CD14-positive monocyte (primary cell): ENCODE measurements around the gene UBE2G1. TPM values are rescaled to one million over a fixed set of nuclear protein-coding genes. Genes with fewer than 3 reads are reported as not detected.

Experiments used
- DNase-seq, 3 donors: peaks; one replicate each; pipeline ENCODE4 v3.0.0-alpha.2; 2011 to 2022
- H2AFZ ChIP-seq: 2 replicates; pipeline ENCODE4 v1.6.0; 2012; ENCODE audit warnings: mild to moderate bottlenecking, low read depth, low read length, inconsistent platforms; ENCODE audit not compliant: insufficient read depth, poor library complexity, severe bottlenecking
- H3K27ac ChIP-seq, 2 donors: 1 replicate in 1 of 2; 2 replicates in 1 of 2; pipeline ENCODE4 v1.5.1; 2012 to 2013; ENCODE audit warnings: low read length in 2 of 2, control low read depth in 1 of 2, inconsistent platforms in 1 of 2, low read depth in 1 of 2, mild to moderate bottlenecking in 1 of 2
- H3K27me3 ChIP-seq, 2 donors: one replicate each; pipeline versions ENCODE4 v1.6.0 to v1.6.1; 2011 to 2013; ENCODE audit warnings: low read length in 2 of 2; ENCODE audit not compliant: control insufficient read depth in 2 of 2, insufficient read depth in 2 of 2
- H3K36me3 ChIP-seq, 2 donors: replicated peaks in 1 of 2; 1 replicate in 1 of 2; 2 replicates in 1 of 2; pipeline versions ENCODE4 v1.5.1 to v1.6.1; 2012 to 2013; ENCODE audit warnings: low read length in 2 of 2, control low read depth in 1 of 2, inconsistent platforms in 1 of 2, mild to moderate bottlenecking in 1 of 2; ENCODE audit not compliant: insufficient read depth in 2 of 2, control insufficient read depth in 1 of 2
- H3K4me1 ChIP-seq, 2 donors: 1 replicate in 1 of 2; 2 replicates in 1 of 2; pipeline versions ENCODE4 v1.5.1 to v1.6.1; 2012 to 2013; ENCODE audit warnings: low read length in 2 of 2, control low read depth in 1 of 2, inconsistent platforms in 1 of 2, mild to moderate bottlenecking in 1 of 2, moderate library complexity in 1 of 2; ENCODE audit not compliant: insufficient read depth in 2 of 2, control insufficient read depth in 1 of 2
- H3K4me2 ChIP-seq: replicated peaks from 2 replicates; pipeline ENCODE3; 2012; ENCODE audit warnings: low read length, moderate library complexity, mild to moderate bottlenecking; ENCODE audit not compliant: poor library complexity, severe bottlenecking; ENCODE audit errors: extremely low read depth
- H3K4me3 ChIP-seq, 3 experiments: fragments of 200-600 bp in 1 of 3; sonication (generic) in 1 of 3; replicated peaks in 1 of 3; 1 replicate in 2 of 3; 2 replicates in 1 of 3; pipeline ENCODE4 v1.5.1; 2011 to 2013; ENCODE audit warnings: low read length in 3 of 3, mild to moderate bottlenecking in 3 of 3, control low read depth in 2 of 3, low read depth in 2 of 3, inconsistent platforms in 1 of 3, moderate library complexity in 1 of 3
- H3K79me2 ChIP-seq: 2 replicates; pipeline ENCODE4 v1.6.0; 2012; ENCODE audit warnings: mild to moderate bottlenecking, control low read depth, inconsistent platforms, low read length, moderate library complexity; ENCODE audit not compliant: insufficient read depth
- H3K9ac ChIP-seq: 2 replicates; pipeline ENCODE4 v1.6.0; 2017; ENCODE audit warnings: low read length, mild to moderate bottlenecking; ENCODE audit not compliant: insufficient read depth, poor library complexity, severe bottlenecking
- H3K9me3 ChIP-seq, 2 donors: replicated peaks in 1 of 2; 1 replicate in 1 of 2; 2 replicates in 1 of 2; pipeline versions ENCODE4 v1.5.1 to v1.6.1; 2012 to 2013; ENCODE audit warnings: low read length in 2 of 2, control low read depth in 1 of 2; ENCODE audit not compliant: control insufficient read depth in 1 of 2, insufficient read depth in 1 of 2
- H4K20me1 ChIP-seq: 2 replicates; pipeline ENCODE4 v1.6.0; 2012; ENCODE audit warnings: mild to moderate bottlenecking, low read length, control low read depth, moderate library complexity; ENCODE audit not compliant: insufficient read depth
- H3K27ac Mint-ChIP-seq, 7 donors: one replicate each; pipeline ENCODE4 v1.8.0; 2020; ENCODE audit warnings: mild to moderate bottlenecking in 7 of 7, mixed read lengths in 7 of 7, moderate library complexity in 6 of 7, inconsistent platforms in 2 of 7
- H3K27me3 Mint-ChIP-seq, 3 donors: one replicate each; pipeline ENCODE4 v1.8.0; 2021 to 2022; ENCODE audit warnings: low read depth in 3 of 3, mild to moderate bottlenecking in 3 of 3, mixed read lengths in 3 of 3, moderate library complexity in 3 of 3, inconsistent platforms in 1 of 3
- H3K36me3 Mint-ChIP-seq, 2 donors: one replicate each; pipeline ENCODE4 v1.8.0; 2020; ENCODE audit warnings: mixed read lengths in 2 of 2, inconsistent platforms in 1 of 2, mild to moderate bottlenecking in 1 of 2
- H3K4me1 Mint-ChIP-seq: one replicate; pipeline ENCODE4 v1.8.0; 2020; ENCODE audit warnings: mild to moderate bottlenecking, mixed read lengths
- H3K4me3 Mint-ChIP-seq, 2 donors: one replicate each; pipeline ENCODE4 v1.8.0; 2020; ENCODE audit warnings: mild to moderate bottlenecking in 2 of 2, mixed read lengths in 2 of 2, moderate library complexity in 1 of 2
- H3K9me3 Mint-ChIP-seq, 7 donors: one replicate each; pipeline ENCODE4 v1.8.0; 2020 to 2022; ENCODE audit warnings: mixed read lengths in 7 of 7, mild to moderate bottlenecking in 6 of 7, moderate library complexity in 6 of 7, inconsistent platforms in 2 of 7
- WGBS: methylation state at CpG from one replicate; pipeline ENCODE4 v1.1.5; 2013; ENCODE audit warnings: missing lambda C conversion rate; ENCODE audit not compliant: insufficient coverage; 5-methylcytosine and 5-hydroxymethylcytosine counted together
- intact Hi-C, 2 donors: fragments of 100-400 bp; cut with micrococcal nuclease; formaldehyde crosslinking; loops; one replicate each; pipeline versions ENCODE4 v1.15.0 to v1.15.1; 2023
- polyA plus RNA-seq, 3 donors: library from polyadenylated mRNA; depleted of rRNA in 1 of 3; unstranded in 2 of 3; stranded (reverse) in 1 of 3; fragments of 300-500 nt in 2 of 3; fragments of >200 nt in 1 of 3; fragmentation: Illumina TruSeq in 2 of 3; gene quantifications; 1 replicate in 2 of 3; 2 replicates in 1 of 3; pipeline ENCODE4 v1.2.3, GENCODE V29; 2012 to 2021
- TF ChIP-seq, protein P1 (sequence below): fragments of 200-600 bp; IDR thresholded peaks from one replicate; pipeline ENCODE4 v1.8.0; 2022; ENCODE audit warnings: antibody characterized with exemption, mild to moderate bottlenecking

Gene UBE2G1
- polyA plus RNA-seq, 3 donors: 18.3 to 41.4 (median 29.3) TPM

DNA sequence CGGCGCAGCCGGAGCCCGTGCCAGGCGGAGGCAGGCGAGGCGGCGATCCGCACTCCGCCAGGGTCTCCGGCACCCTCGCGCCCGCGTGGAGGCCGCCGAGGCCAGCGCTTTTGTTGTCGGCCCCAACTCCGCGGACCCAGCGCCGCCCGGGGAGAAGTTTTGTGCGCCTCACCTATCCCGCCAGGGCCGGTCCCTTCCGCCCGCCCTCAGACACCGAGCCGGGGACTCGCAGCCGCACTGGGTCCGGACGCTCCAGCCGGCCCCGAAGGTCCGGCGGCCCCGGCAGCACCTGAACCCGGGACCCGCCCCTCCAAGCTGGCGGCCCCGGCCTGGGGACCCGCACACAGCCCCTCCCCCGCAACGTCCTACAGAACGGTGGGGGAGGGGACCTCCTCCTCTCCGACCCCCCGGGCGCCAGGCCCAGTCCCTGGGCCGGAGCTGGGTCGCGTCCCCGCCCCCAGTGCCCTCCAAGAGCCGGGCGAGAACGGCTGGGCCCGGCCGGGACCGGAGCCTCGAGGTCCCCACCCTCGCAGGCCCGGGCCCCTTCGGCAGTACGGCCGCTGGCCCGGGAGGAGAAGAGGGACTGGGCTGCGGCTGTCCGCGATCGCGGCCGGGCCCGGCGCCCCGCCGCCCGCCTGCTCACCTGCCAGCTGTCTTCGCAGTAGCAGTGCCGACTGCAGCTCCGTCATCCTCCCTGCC lies 698 bp downstream of the UBE2G1 start:
- Histone ChIP-seq H3K9me3 (no peaks in the 10 kb centered on the region), H3K9ac (peak overlapping the region; percentile 95), H3K4me2 (peak overlapping the region; percentile 93), H3K36me3 (peaks cover 0 to 12% of the 10 kb centered on the region in 2 donors), H3K4me1 (peaks cover 17 to 23% of the 10 kb centered on the region in 2 donors), H3K79me2 (peaks cover 55% of the 10 kb centered on the region), H3K4me3 (peak overlapping the region; percentile 51 to 96 (median 94)), H3K27me3 (no peaks in the 10 kb centered on the region), H2AFZ (peak overlapping the region; percentile 83), H4K20me1 (peaks cover 55% of the 10 kb centered on the region), H3K27ac (peak overlapping the region; percentile 48 to 83)
- Mint-ChIP-seq H3K4me1 (peaks cover 24% of the 10 kb centered on the region), H3K36me3 (peaks cover 0 to 22% of the 10 kb centered on the region in 2 donors), H3K27ac (no peak overlapping the region), H3K4me3 (peak overlapping the region in 1 of 2 donors; percentile 73), H3K9me3 (no peaks in the 10 kb centered on the region), H3K27me3 (peaks cover 0 to 5% (median 4%) of the 10 kb centered on the region in 3 donors)
- TF ChIP-seq, protein P1, sequence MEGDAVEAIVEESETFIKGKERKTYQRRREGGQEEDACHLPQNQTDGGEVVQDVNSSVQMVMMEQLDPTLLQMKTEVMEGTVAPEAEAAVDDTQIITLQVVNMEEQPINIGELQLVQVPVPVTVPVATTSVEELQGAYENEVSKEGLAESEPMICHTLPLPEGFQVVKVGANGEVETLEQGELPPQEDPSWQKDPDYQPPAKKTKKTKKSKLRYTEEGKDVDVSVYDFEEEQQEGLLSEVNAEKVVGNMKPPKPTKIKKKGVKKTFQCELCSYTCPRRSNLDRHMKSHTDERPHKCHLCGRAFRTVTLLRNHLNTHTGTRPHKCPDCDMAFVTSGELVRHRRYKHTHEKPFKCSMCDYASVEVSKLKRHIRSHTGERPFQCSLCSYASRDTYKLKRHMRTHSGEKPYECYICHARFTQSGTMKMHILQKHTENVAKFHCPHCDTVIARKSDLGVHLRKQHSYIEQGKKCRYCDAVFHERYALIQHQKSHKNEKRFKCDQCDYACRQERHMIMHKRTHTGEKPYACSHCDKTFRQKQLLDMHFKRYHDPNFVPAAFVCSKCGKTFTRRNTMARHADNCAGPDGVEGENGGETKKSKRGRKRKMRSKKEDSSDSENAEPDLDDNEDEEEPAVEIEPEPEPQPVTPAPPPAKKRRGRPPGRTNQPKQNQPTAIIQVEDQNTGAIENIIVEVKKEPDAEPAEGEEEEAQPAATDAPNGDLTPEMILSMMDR: no peak
- WGBS: under 1% methylated on average over 79 of the region's 82 CpGs
- intact Hi-C loops: loop anchor here (5.0 kb wide), 2 partner anchors 103 to 187 kb away; partner anchors contain the start of gene ANKFY1 (in 2 of the 2)
- peak in 1 of 3 donors; percentile 4 for DNase-seq

DNA sequence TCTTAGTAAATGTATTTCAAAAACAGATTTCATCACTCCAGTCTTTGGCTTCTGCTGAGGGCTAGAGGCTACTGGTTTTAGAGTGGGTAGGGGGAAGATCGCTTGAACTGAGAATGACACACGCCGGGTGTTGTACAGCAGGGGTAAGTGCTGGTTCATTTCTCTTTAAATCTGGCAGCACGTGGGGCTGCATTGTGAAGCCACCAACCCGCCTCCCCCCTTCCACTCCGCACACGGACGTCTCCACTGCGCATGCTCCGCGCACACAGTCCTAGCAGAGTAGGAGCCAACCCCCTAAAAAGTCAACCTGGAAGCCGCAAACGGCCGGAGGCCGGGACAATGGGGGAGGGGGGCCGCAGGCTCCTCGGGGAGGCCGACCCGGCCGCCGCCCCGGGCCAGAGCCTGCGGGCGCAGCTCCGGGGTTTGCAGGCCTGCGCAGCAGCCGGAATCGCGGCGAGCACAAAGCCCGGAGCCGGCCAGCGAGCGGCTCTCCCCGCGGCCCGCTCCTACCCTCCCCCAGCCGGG lies 1.3 kb downstream of the UBE2G1 start:
- peak overlapping the region; percentile 93 for H3K4me2 ChIP-seq
- DNase-seq: peak; percentile 88 to 93 (median 89)
- H3K4me3 ChIP-seq: peak overlapping the region; percentile 51 to 96 (median 94)
- H3K27me3 ChIP-seq: no peaks in the 10 kb centered on the region
- intact Hi-C loops: loop anchor here (5.0 kb wide), 2 partner anchors 103 to 187 kb away; partner anchors contain the start of gene ANKFY1 (in 2 of the 2)
- TF ChIP-seq, protein P1: no peak
- WGBS: under 1% methylated on average over 28 of the region's 38 CpGs
- H3K36me3 ChIP-seq: peaks cover 0 to 12% of the 10 kb centered on the region in 2 donors
- peaks cover 13 to 18% of the 10 kb centered on the region in 2 donors for H3K4me1 ChIP-seq
- Mint-ChIP-seq H3K36me3 (peaks cover 0 to 23% of the 10 kb centered on the region in 2 donors), H3K4me1 (peaks cover 20% of the 10 kb centered on the region), H3K9me3 (no peaks in the 10 kb centered on the region), H3K4me3 (peak overlapping the region; percentile 87 to 91), H3K27ac (peak overlapping the region; percentile 72 to 92 (median 85)), H3K27me3 (peaks cover 0 to 4% (median 3%) of the 10 kb centered on the region in 3 donors)
- peak overlapping the region; percentile 95 for H3K9ac ChIP-seq
- peak overlapping the region; percentile 48 to 83 for H3K27ac ChIP-seq
- H3K79me2 ChIP-seq: peaks cover 61% of the 10 kb centered on the region
- H2AFZ ChIP-seq: peak overlapping the region; percentile 83
- peaks cover 61% of the 10 kb centered on the region for H4K20me1 ChIP-seq
- H3K9me3 ChIP-seq: no peaks in the 10 kb centered on the region
